Endothelial cell of umbilical vein (primary cell): ENCODE data around the gene WNT8A. TPM values are rescaled to one million over a fixed set of nuclear protein-coding genes. Genes with fewer than 3 reads are reported as not detected.

Experiments
- BruUV-seq: library from RNA; stranded (reverse); fragments of 400-500 nt; replicated peaks from 2 replicates; lab custom pipeline; 2021; lab: Mats Ljungman, UMichigan
- CTCF ChIA-PET: fragments of 300-600, 350-600 bp; sonication (Branson Sonifier 250); formaldehyde crosslinking; loops from one replicate; lab custom pipeline; 2021; ENCODE audit warnings: antibody characterized with exemption, inconsistent platforms; lab: Charles Lee
- POLR2A ChIA-PET: fragments of 300-600, 350-600 bp; sonication (Branson Sonifier 250); formaldehyde crosslinking; loops from one replicate; lab custom pipeline; 2021; ENCODE audit warnings: antibody characterized with exemption, inconsistent platforms; lab: Charles Lee
- DNase-seq: peaks from one replicate; pipeline ENCODE4 v3.0.0-alpha.2; 2011; ENCODE audit warnings: low read depth, low spot score
- FAIRE-seq: peaks from 2 replicates; lab custom pipeline; 2011; peaks lifted over from hg19 to GRCh38; lab: Jason Lieb, UNC
- H2AFZ ChIP-seq: 2 replicates; pipeline ENCODE4 v1.6.0; 2012; ENCODE audit warnings: low read depth, low read length, control low read depth, inconsistent platforms
- H3K27ac ChIP-seq: 2 replicates; pipeline ENCODE4 v1.5.1; 2011; ENCODE audit warnings: low read depth, mild to moderate bottlenecking, control low read depth, low read length, moderate library complexity; ENCODE audit not compliant: insufficient read depth
- H3K27me3 ChIP-seq, 2 experiments: 2 replicates each; pipeline versions ENCODE4 v1.6.0 to v1.6.1; 2011; ENCODE audit warnings: low read length in 2 of 2, mixed read lengths in 1 of 2; ENCODE audit not compliant: control insufficient read depth in 2 of 2, insufficient read depth in 2 of 2
- H3K36me3 ChIP-seq, 2 experiments: 2 replicates in 1 of 2; 3 replicates in 1 of 2; pipeline ENCODE4 v1.5.1; 2011; ENCODE audit warnings: low read length in 2 of 2, mild to moderate bottlenecking in 1 of 2, moderate library complexity in 1 of 2; ENCODE audit not compliant: control insufficient read depth in 2 of 2, insufficient read depth in 2 of 2; ENCODE audit errors: extremely low read depth in 1 of 2
- H3K4me1 ChIP-seq: 3 replicates; pipeline ENCODE4 v1.5.1; 2011; ENCODE audit warnings: mild to moderate bottlenecking, low read length; ENCODE audit not compliant: control insufficient read depth, insufficient read depth; ENCODE audit errors: extremely low read depth
- H3K4me2 ChIP-seq: 2 replicates; pipeline ENCODE4 v1.6.1; 2011; ENCODE audit warnings: low read length, control low read depth, mixed read lengths; ENCODE audit not compliant: insufficient read depth
- H3K4me3 ChIP-seq, 3 experiments: fragments of 200-600 bp in 1 of 3; sonication (generic), shearing (Covaris generic) in 1 of 3; replicated peaks in 1 of 3; 2 replicates each; pipeline ENCODE4 v1.5.1; 2011 to 2016; ENCODE audit warnings: control low read depth in 3 of 3, low read length in 3 of 3, mild to moderate bottlenecking in 2 of 3, inconsistent platforms in 1 of 3, low read depth in 1 of 3, moderate library complexity in 1 of 3; ENCODE audit not compliant: insufficient read depth in 1 of 3
- H3K79me2 ChIP-seq: 2 replicates; pipeline ENCODE4 v1.6.0; 2012; ENCODE audit warnings: low read length, inconsistent platforms; ENCODE audit not compliant: control insufficient read depth, insufficient read depth
- H3K9ac ChIP-seq: replicated peaks from 2 replicates; pipeline ENCODE3; 2011; ENCODE audit warnings: low read length, control low read depth; ENCODE audit not compliant: insufficient read depth; ENCODE audit errors: extremely low read depth
- H3K9me1 ChIP-seq: replicated peaks from 3 replicates; pipeline ENCODE4 v1.6.0; 2011; ENCODE audit warnings: mild to moderate bottlenecking, low read length; ENCODE audit not compliant: control insufficient read depth, insufficient read depth; ENCODE audit errors: extremely low read depth
- H3K9me3 ChIP-seq: replicated peaks from 2 replicates; pipeline ENCODE4 v1.5.1; 2012; ENCODE audit warnings: low read length, inconsistent platforms; ENCODE audit not compliant: control insufficient read depth, insufficient read depth
- H4K20me1 ChIP-seq: replicated peaks from 2 replicates; pipeline ENCODE3; 2011; ENCODE audit warnings: mild to moderate bottlenecking, low read length; ENCODE audit not compliant: control insufficient read depth, insufficient read depth; ENCODE audit errors: extremely low read depth
- POLR2A ChIP-seq: IDR thresholded peaks from 2 replicates; pipeline ENCODE4 v1.6.1; 2012; ENCODE audit warnings: low read depth, mild to moderate bottlenecking, control low read depth, low read length
- POLR2AphosphoS5 ChIP-seq: IDR thresholded peaks from 2 replicates; pipeline ENCODE4 v1.6.1; 2012; ENCODE audit warnings: low read depth, mild to moderate bottlenecking, control low read depth, low read length, moderate library complexity; ENCODE audit not compliant: insufficient read depth
- dilution Hi-C: fragments of 300-500 bp; cut with MboI; formaldehyde crosslinking; loops from one replicate; pipeline ENCODE4 v1.15.0; 2019; ENCODE audit warnings: low sequenced_read_pairs; ENCODE audit not compliant: extremely low pct_ligation_motif_present
- intact Hi-C: fragments of 100-400 bp; cut with micrococcal nuclease; formaldehyde crosslinking; loops from one replicate; pipeline ENCODE4 v1.10.0; 2022
- polyA plus RNA-seq, 4 experiments: library from polyadenylated mRNA; depleted of rRNA in 3 of 4; stranded (reverse) in 3 of 4; unstranded in 1 of 4; fragments of >200 nt; gene quantifications; 2 replicates each; pipeline versions ENCODE4 v1.2.1 to v1.2.3, GENCODE V29; 2011 to 2012; ENCODE audit warnings: missing spikeins in 1 of 4
- total RNA-seq: library from RNA; stranded (reverse); gene quantifications from 2 replicates; pipeline ENCODE4 v1.2.3, GENCODE V29; 2021
- TF ChIP-seq, protein P1 (sequence below), 2 donors: IDR thresholded peaks; 1 replicate in 1 of 2; 2 replicates in 1 of 2; pipeline ENCODE4 v1.5.1; 2011; ENCODE audit warnings: low read length in 2 of 2, mild to moderate bottlenecking in 2 of 2, moderate library complexity in 2 of 2, control low read depth in 1 of 2, inconsistent platforms in 1 of 2, low read depth in 1 of 2; ENCODE audit not compliant: insufficient read depth in 1 of 2; ENCODE audit errors: extremely low read depth in 1 of 2
- TF ChIP-seq, protein P2 (sequence below): IDR thresholded peaks from 2 replicates; pipeline ENCODE4 v1.6.1; 2011; ENCODE audit not compliant: insufficient read depth, insufficient read length

Gene WNT8A
- total and polyA plus RNA-seq, 2 donors (not counting 3 experiments of a cell fraction or from before 2014, with no cell fraction given) = not detected

DNA sequence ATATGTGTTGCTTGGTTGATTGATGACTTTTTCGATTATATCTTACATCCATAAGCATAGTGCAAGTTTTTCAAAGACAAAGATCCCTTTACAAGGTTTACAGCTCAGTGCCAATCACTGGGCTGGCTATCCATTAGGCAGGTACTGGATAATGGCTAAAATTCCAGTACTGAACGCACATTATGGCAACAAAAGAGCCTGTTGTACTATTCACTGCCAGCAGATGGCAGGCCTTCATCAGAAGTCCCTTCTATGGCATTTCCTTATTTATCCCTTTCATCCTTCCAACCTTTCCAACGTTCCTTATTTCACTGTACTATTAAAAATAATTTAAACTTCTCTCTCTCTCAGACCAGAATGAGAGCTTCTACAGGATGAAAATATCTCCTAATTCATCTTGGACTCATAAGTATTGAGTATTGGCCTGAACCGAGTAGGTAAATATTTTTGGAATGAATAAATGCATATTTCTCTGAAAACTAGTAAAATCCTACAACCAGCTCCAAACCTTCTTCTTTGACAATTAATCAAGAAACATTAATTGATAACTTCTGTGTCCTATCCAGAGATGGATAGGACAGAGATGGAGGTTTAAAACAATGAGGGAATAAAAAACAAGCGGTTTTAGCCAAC lies 6.7 kb upstream of the WNT8A start:
- BruUV-seq = no TSS peak
- H3K9ac ChIP-seq = no peak overlapping the region
- H2AFZ ChIP-seq = no peak overlapping the region
- H4K20me1 ChIP-seq = no peaks in the 10 kb centered on the region
- ChIA-PET CTCF (interaction anchor here (0.6 to 6.9 kb wide), 20 partner anchors 8 to 448 kb away, joined by 3 to 135 read pairs (median 4); no protein-coding TSS in a partner anchor), POLR2A (no interaction called here)
- DNase-seq (peak; percentile 68), FAIRE-seq (peak; percentile 74)
- peaks cover 0 to 8% of the 10 kb centered on the region in 2 experiments for H3K27me3 ChIP-seq
- H3K4me2 ChIP-seq = no peak overlapping the region
- H3K27ac ChIP-seq = no peak overlapping the region
- no peaks in the 10 kb centered on the region for H3K9me3 ChIP-seq
- no peak for TF ChIP-seq POLR2AphosphoS5
- TF ChIP-seq POLR2A = no peak
- TF ChIP-seq, protein P1, sequence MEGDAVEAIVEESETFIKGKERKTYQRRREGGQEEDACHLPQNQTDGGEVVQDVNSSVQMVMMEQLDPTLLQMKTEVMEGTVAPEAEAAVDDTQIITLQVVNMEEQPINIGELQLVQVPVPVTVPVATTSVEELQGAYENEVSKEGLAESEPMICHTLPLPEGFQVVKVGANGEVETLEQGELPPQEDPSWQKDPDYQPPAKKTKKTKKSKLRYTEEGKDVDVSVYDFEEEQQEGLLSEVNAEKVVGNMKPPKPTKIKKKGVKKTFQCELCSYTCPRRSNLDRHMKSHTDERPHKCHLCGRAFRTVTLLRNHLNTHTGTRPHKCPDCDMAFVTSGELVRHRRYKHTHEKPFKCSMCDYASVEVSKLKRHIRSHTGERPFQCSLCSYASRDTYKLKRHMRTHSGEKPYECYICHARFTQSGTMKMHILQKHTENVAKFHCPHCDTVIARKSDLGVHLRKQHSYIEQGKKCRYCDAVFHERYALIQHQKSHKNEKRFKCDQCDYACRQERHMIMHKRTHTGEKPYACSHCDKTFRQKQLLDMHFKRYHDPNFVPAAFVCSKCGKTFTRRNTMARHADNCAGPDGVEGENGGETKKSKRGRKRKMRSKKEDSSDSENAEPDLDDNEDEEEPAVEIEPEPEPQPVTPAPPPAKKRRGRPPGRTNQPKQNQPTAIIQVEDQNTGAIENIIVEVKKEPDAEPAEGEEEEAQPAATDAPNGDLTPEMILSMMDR (IDR thresholded peaks at IDR 0.05; ENCODE audit: extremely low read depth in 1 of 2, insufficient read depth in 1 of 2, low read depth in 1 of 2, low read length in 2 of 2) = peak; percentile 74 to 78
- TF ChIP-seq, protein P2, sequence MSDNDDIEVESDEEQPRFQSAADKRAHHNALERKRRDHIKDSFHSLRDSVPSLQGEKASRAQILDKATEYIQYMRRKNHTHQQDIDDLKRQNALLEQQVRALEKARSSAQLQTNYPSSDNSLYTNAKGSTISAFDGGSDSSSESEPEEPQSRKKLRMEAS = no peak
- H3K9me1 ChIP-seq = no peaks in the 10 kb centered on the region
- intact Hi-C loops = loop anchor here (1.0 kb wide), 1 partner anchor 56 kb away; no protein-coding TSS in a partner anchor
- no peaks in the 10 kb centered on the region for H3K79me2 ChIP-seq
- no peaks in the 10 kb centered on the region for H3K36me3 ChIP-seq
- H3K4me1 ChIP-seq = peaks cover 3% of the 10 kb centered on the region
- H3K4me3 ChIP-seq = no peak overlapping the region
- dilution Hi-C loops = no loop called here
